GM12891 (cell line): ENCODE results near the gene ALOXE3.

Source experiments
- DNase-seq: peaks from one replicate; pipeline ENCODE4 v3.0.0; 2011; ENCODE audit warnings: low spot score; ENCODE audit not compliant: insufficient read length
- FAIRE-seq: peaks from 2 replicates; lab custom pipeline; 2011; peaks lifted over from hg19 to GRCh38; lab: Jason Lieb, UNC
- PAX5 ChIP-seq: IDR thresholded peaks from 2 replicates; pipeline ENCODE4 v1.6.1; 2011; ENCODE audit warnings: low read length, moderate library complexity, mild to moderate bottlenecking; ENCODE audit not compliant: insufficient read depth, severe bottlenecking
- POLR2A ChIP-seq: IDR thresholded peaks from 2 replicates; pipeline ENCODE4 v1.6.1; 2011; ENCODE audit warnings: low read depth, low read length, control low read depth
- POLR2AphosphoS5 ChIP-seq: IDR thresholded peaks from 2 replicates; pipeline ENCODE4 v1.6.1; 2011; ENCODE audit warnings: low read depth, low read length, control low read depth
- POU2F2 ChIP-seq: IDR thresholded peaks from 2 replicates; pipeline ENCODE4 v1.6.1; 2011; ENCODE audit warnings: low read depth, mild to moderate bottlenecking, control low read depth, low read length, moderate library complexity
- SPI1 ChIP-seq: IDR thresholded peaks from 2 replicates; pipeline ENCODE4 v1.6.1; 2011; ENCODE audit warnings: low read depth, low read length, control low read depth
- TAF1 ChIP-seq: IDR thresholded peaks from 2 replicates; pipeline ENCODE4 v1.6.1; 2011; ENCODE audit warnings: low read depth, low read length, control low read depth

ALOXE3 gene

GRCh38 chr17:8101721-8102120 lies 16.6 kb downstream of the ALOXE3 start:
- TF ChIP-seq TAF1 (no peak), SPI1 (no peak), POLR2A (no peak), PAX5 (no peak), POU2F2 (no peak), POLR2AphosphoS5 (no peak)
- no peak for FAIRE-seq
- DNase-seq = no peak

- DNase-seq = no peak
- TF ChIP-seq SPI1 (no peak), POU2F2 (no peak), POLR2AphosphoS5 (no peak), TAF1 (no peak), PAX5 (no peak), POLR2A (no peak)
- FAIRE-seq = no peak
Observed at GRCh38 chr17:8100763-8101162, 17.6 kb downstream of the ALOXE3 start.

- no peak for DNase-seq
- TF ChIP-seq PAX5 = no peak
- TF ChIP-seq POU2F2 = no peak
- no peak for TF ChIP-seq POLR2A
- TF ChIP-seq TAF1 = no peak
- TF ChIP-seq SPI1 = no peak
- TF ChIP-seq POLR2AphosphoS5 = no peak
- FAIRE-seq = no peak
Observed at GRCh38 chr17:8100111-8100510, 18.2 kb downstream of the ALOXE3 start.

GRCh38 chr17:8096541-8096940 lies 21.8 kb downstream of the ALOXE3 start:
- TF ChIP-seq POLR2A (no peak), PAX5 (no peak), TAF1 (no peak), POLR2AphosphoS5 (no peak), SPI1 (no peak), POU2F2 (no peak)
- no peak for FAIRE-seq
- DNase-seq = no peak

GRCh38 chr17:8095361-8095760 lies 23.0 kb downstream of the ALOXE3 start:
- TF ChIP-seq POLR2AphosphoS5 (no peak), POU2F2 (no peak), SPI1 (no peak), POLR2A (no peak), TAF1 (no peak), PAX5 (no peak)
- DNase-seq (no peak), FAIRE-seq (no peak)

GRCh38 chr17:8091033-8091687 lies 27.2 kb downstream of the ALOXE3 start:
- TF ChIP-seq TAF1 = no peak
- peak; percentile 78 for TF ChIP-seq SPI1
- no peak for TF ChIP-seq POLR2AphosphoS5
- TF ChIP-seq POU2F2 = peak; percentile 95
- no peak for TF ChIP-seq POLR2A
- peak; percentile 76 for FAIRE-seq
- DNase-seq = peak; percentile 43

- no peak for TF ChIP-seq POLR2AphosphoS5
- no peak for TF ChIP-seq POLR2A
- no peak for TF ChIP-seq POU2F2
- no peak for TF ChIP-seq PAX5
- TF ChIP-seq TAF1 = no peak
- no peak for TF ChIP-seq SPI1
- FAIRE-seq = no peak
- DNase-seq = no peak
Observed at GRCh38 chr17:8089728-8090127, 28.6 kb downstream of the ALOXE3 start.

GRCh38 chr17:8087952-8088230 lies 30.4 kb downstream of the ALOXE3 start:
- no peak for DNase-seq

GRCh38 chr17:8087075-8087951 lies 31.0 kb downstream of the ALOXE3 start, which contains the start of gene ALOX12B:
Gene ALOX12B, minus strand, starts transcription at chr17:8087716. Its CDS starts 274 bp downstream, at chr17:8087442.
- TF ChIP-seq POLR2A (no peak), SPI1 (no peak), POU2F2 (no peak), TAF1 (no peak), POLR2AphosphoS5 (no peak), PAX5 (no peak)
- FAIRE-seq (no peak), DNase-seq (no peak)

More at GRCh38 chr17:8087952-8088230, 30.4 kb downstream of the ALOXE3 start:
- no peak for FAIRE-seq
- TF ChIP-seq SPI1 (no peak), POLR2A (no peak), POU2F2 (no peak), PAX5 (no peak), POLR2AphosphoS5 (no peak)

GRCh38 chr17:8084250-8084649 lies 34.1 kb downstream of the ALOXE3 start:
- no peak for DNase-seq
- TF ChIP-seq TAF1 (no peak), SPI1 (no peak), POLR2AphosphoS5 (no peak), PAX5 (no peak), POU2F2 (no peak), POLR2A (no peak)
- FAIRE-seq = no peak
